ENCODE measurements around the gene GOLGA8T. TPM values are rescaled to one million over a fixed set of nuclear protein-coding genes. Genes with fewer than 3 reads are reported as not detected.
"Not testable (repeated sequence)": the region's sequence is repeated elsewhere in the genome, so short reads cannot be mapped to it uniquely, and the experiment has no call there.

Gene GOLGA8T
- total RNA-seq, 1 donor = under 0.01 TPM

DNA sequence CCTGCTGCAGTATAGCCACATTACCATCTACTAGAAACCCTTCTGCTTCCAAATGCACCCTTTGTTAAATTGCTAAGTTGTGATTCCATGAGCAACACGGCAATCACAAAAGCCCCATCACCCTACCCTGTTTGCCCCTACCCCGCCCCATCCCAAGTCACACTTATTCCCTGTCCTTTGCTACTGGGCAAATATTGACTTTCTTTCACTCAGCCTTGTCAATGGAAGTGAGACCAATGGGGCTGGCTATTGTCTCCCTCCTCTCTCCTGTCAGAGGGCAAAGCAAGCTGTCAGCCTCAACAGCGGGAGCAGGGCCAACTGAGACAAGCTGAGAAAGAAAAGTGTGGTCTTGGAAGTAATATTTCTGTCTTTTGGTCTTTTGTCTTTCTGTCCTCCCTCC lies 52.6 kb downstream of the GOLGA8T start:
- not testable (repeated sequence) for DNase-seq (ENCODE audit: low read depth)

DNA sequence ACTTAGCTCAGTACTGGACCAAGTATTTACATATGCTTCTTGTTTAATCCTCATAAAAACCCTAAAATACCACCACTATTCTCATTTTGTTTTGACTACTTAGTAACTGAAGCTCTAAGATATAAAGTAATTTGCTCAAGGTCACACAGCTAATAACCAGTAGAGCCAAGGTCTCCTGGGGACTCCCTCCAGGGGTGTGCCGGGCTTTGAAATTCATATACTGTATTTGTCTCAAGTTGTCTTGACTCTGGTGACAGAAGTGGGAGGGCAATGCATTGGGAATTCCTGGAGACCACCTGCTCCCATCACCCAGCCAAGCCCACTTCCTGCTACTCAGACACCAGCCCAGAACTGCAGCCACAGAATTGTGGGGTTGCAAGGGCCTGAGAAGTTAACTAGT lies 54.9 kb downstream of the GOLGA8T start:
- H3K4me3 ChIP-seq (ENCODE audit: low read depth, low read length); DNase-seq (ENCODE audit: low read depth): not testable (repeated sequence)

More for the DNA sequence above, 52.6 kb downstream of the GOLGA8T start:
- H3K4me3 ChIP-seq (ENCODE audit: low read depth, low read length) = not testable (repeated sequence)

DNA sequence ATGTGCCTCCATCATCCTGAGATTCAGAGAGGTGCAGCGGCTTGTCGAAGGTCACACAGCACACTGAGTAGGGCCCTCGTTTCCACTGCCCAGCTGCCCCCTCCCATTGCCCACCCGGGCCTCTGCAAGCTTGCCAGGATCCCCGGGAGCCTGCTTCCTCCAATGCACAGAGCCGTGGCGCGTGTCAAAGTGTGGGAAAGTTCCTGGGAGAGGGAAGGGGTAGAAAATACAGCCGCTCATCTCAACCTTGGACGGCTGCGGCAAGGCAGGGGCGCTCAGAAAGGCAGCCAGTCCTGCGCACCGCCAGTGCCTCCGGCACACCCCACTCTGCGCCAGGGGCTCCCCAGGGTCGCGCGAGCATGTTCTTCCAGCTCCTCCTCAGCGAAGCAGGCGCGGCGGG lies 56.3 kb downstream of the GOLGA8T start:
- DNase-seq (ENCODE audit: low read depth); H3K4me3 ChIP-seq (ENCODE audit: low read depth, low read length): not testable (repeated sequence)

DNA sequence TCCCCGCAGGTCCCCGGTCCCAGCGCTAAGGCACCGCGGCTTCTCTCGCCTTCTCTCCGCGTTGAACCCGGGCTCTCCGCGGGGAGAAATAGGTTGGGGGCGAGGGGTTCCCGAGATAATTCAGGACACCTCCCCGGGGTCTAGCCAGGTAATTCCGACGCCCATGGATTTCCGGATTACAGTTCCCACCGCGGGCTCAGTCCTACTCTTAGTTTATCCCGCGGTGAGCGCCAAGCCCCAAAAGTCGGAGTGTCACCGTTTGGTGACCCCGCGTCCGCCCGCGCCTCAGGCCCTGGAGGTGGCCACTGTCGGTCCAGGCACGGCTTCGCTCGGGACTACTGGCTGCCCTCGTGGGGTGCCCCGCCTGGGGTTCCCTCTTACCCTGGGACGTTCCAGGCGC lies 56.8 kb downstream of the GOLGA8T start:
- H3K4me3 ChIP-seq (ENCODE audit: low read depth, low read length); DNase-seq (ENCODE audit: low read depth): not testable (repeated sequence)

DNA sequence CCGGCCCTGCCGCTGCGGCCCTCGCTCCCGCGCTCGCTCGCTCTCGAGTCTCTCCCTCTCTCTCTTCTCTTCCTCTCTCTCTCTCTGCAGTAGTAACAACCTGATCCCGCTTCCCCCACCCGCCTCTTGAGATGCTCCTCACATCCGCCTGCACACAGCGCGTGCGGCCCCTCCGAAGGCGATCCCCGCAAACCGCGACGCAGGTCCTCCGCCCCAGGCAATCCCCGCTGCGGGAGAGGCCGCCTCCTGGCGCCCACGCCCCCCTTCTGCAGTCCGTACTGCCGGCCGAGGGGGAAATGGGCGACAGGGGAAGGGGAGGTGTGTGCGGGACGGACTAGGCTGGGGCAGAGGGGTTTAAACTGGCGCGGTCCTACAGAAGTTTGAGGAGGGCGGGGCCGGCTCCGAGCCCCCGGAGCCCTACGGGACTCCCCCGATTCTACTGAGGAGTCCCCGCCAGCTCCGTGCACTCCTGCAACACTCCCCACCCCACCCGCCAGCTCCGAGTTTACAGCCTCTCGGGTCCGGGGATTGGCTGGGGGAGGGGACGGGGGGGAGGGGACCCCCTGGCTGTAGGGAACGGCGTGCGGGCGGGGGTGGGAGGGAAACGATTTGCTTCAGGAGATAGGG lies 57.4 kb downstream of the GOLGA8T start:
- DNase-seq (ENCODE audit: low read depth) = not testable (repeated sequence)

DNA sequence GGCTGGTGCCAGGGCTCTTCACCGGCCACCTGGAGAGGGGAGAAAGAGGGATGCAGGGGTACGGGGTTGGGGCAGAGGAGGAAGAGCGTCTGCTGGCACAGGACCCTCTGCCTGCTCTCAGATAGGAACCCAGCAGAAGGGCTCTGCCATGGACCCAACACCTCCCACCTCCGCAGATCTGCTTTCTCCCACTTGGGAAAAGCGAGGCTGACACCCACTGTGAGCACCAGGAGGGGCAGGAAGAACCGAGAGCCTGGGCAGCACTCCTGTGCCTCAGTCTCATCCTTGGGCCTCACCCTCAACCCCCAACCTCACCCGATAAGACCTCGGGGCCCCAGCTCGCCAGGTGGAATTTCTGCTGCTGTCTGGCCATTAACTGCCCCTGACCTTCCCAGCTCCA lies 58.0 kb downstream of the GOLGA8T start:
- H3K4me3 ChIP-seq (ENCODE audit: low read depth, low read length); DNase-seq (ENCODE audit: low read depth): not testable (repeated sequence)

More for the DNA sequence above, 57.4 kb downstream of the GOLGA8T start:
- H3K4me3 ChIP-seq (ENCODE audit: low read depth, low read length) = not testable (repeated sequence)

Small RNA genes within 50 kb of the gene (small RNA-seq; reads per million reads assigned to genes)
- gene AC120045.2 (not detected), gene RF00096 (not detected), gene RN7SL469P (not detected), gene RN7SL673P (not detected)

Other genes with a start within 250 kb of the GOLGA8T start
- gene GOLGA8J, start 52.1 kb upstream of the GOLGA8T start, total RNA-seq = not detected in 2 replicates